Kidney epithelial cell (primary cell): ENCODE results near the gene ASAP3. TPM values are rescaled to one million over a fixed set of nuclear protein-coding genes. Genes with fewer than 3 reads are reported as not detected.
A peak's percentile ranks its signal among the peaks of the same experiment; 100 is the strongest.

ENCODE experiments used
- DNase-seq: peaks from one replicate; pipeline ENCODE4 v3.0.0-alpha.2; 2010; ENCODE audit warnings: low read depth
- H3K27me3 ChIP-seq: 2 replicates; pipeline ENCODE4 v1.6.0; 2011; ENCODE audit warnings: low read length; ENCODE audit not compliant: control insufficient read depth, insufficient read depth
- H3K36me3 ChIP-seq: 2 replicates; pipeline ENCODE4 v1.5.1; 2011; ENCODE audit warnings: low read length; ENCODE audit not compliant: control insufficient read depth, insufficient read depth
- H3K4me3 ChIP-seq: 2 replicates; pipeline ENCODE4 v1.5.1; 2011; ENCODE audit warnings: low read depth, mild to moderate bottlenecking, control low read depth, low read length
- CTCF ChIP-seq: IDR thresholded peaks from 2 replicates; pipeline ENCODE4 v1.5.1; 2011; ENCODE audit warnings: mild to moderate bottlenecking, moderate library complexity, low read length, control low read depth, inconsistent platforms; ENCODE audit not compliant: insufficient read depth, poor library complexity, severe bottlenecking
- total RNA-seq: library from RNA; depleted of rRNA; stranded (reverse); fragments of >200 nt; gene quantifications from 2 replicates; pipeline ENCODE4 v1.2.3, GENCODE V29; 2015

ASAP3 gene
- total RNA-seq, 1 donor from 2014 or later = 17.7 TPM

GRCh38 chr1:23428136-23428905 lies 55.7 kb downstream of the ASAP3 start:
- no peak for TF ChIP-seq CTCF
- no peak overlapping the region for H3K4me3 ChIP-seq
- no peak for DNase-seq
- no peaks in the 10 kb centered on the region for H3K36me3 ChIP-seq
- peaks cover 14% of the 10 kb centered on the region for H3K27me3 ChIP-seq

- Histone ChIP-seq H3K36me3 (no peaks in the 10 kb centered on the region), H3K4me3 (no peak overlapping the region), H3K27me3 (peaks cover 14% of the 10 kb centered on the region)
- TF ChIP-seq CTCF = no peak
- DNase-seq = no peak
These were observed 56.4 kb downstream of the ASAP3 start for GRCh38 chr1:23427550-23427949.

GRCh38 chr1:23426828-23427227 lies 57.2 kb downstream of the ASAP3 start:
- peaks cover 14% of the 10 kb centered on the region for H3K27me3 ChIP-seq
- DNase-seq = no peak
- H3K36me3 ChIP-seq = no peaks in the 10 kb centered on the region
- TF ChIP-seq CTCF = no peak
- no peak overlapping the region for H3K4me3 ChIP-seq

GRCh38 chr1:23425193-23425494 lies 58.8 kb downstream of the ASAP3 start:
- Histone ChIP-seq H3K27me3 (peaks cover 16% of the 10 kb centered on the region), H3K4me3 (no peak overlapping the region), H3K36me3 (no peaks in the 10 kb centered on the region)
- TF ChIP-seq CTCF = no peak
- no peak for DNase-seq

- DNase-seq = no peak
- peaks cover 16% of the 10 kb centered on the region for H3K27me3 ChIP-seq
- H3K36me3 ChIP-seq = no peaks in the 10 kb centered on the region
- no peak for TF ChIP-seq CTCF
- H3K4me3 ChIP-seq = peak within 1 kb of the TSS; percentile 15
These were observed 59.4 kb downstream of the ASAP3 start, which contains the start of gene TCEA3 for GRCh38 chr1:23424293-23425192. Gene TCEA3 (minus strand): TSS chr1:23424748. CDS start chr1:23424633, 115 bp downstream.
